ENCODE results near the gene CBX3.
"Not testable (repeated sequence)": the region's sequence is repeated elsewhere in the genome, so short reads cannot be mapped to it uniquely, and the experiment has no call there.

The CBX3 gene

GRCh38 chr7:26201247-26202018 is at the start of gene CBX3:
CBX3 (plus strand) TSS chr7:26201745; CDS start chr7:26202999, 1,254 bp downstream.
- DNase-seq = peak; percentile 92

- DNase-seq = peak; percentile 90
Measured at GRCh38 chr7:26151953-26152781, 49.4 kb upstream of the CBX3 start, which contains the start of gene NFE2L3. NFE2L3 (plus strand) TSS chr7:26152198; CDS start chr7:26152499, 301 bp downstream.

GRCh38 chr7:26152782-26153240 is 48.7 kb upstream of the CBX3 start:
- DNase-seq = peak; percentile 55

GRCh38 chr7:26153241-26153822 is 48.2 kb upstream of the CBX3 start:
- DNase-seq = peak; percentile 7

- peak; percentile 37 for DNase-seq
Measured at GRCh38 chr7:26153823-26154783, 47.4 kb upstream of the CBX3 start.

- no peak for DNase-seq
Measured at GRCh38 chr7:26155531-26156375, 45.8 kb upstream of the CBX3 start.

GRCh38 chr7:26156451-26157420 is 44.8 kb upstream of the CBX3 start:
- DNase-seq = peak; percentile 48

- DNase-seq = no peak
Measured at GRCh38 chr7:26157520-26158105, 43.9 kb upstream of the CBX3 start.

GRCh38 chr7:26159243-26159642 is 42.3 kb upstream of the CBX3 start:
- no peak for DNase-seq

- no peak for DNase-seq
Measured at GRCh38 chr7:26160896-26161295, 40.6 kb upstream of the CBX3 start.

- DNase-seq = no peak
Measured at GRCh38 chr7:26162431-26162830, 39.1 kb upstream of the CBX3 start.

- not testable (repeated sequence) for DNase-seq
Measured at GRCh38 chr7:26163804-26164203, 37.7 kb upstream of the CBX3 start.

GRCh38 chr7:26165950-26166683 is 35.4 kb upstream of the CBX3 start:
- DNase-seq = no peak

- DNase-seq = no peak
Measured at GRCh38 chr7:26166684-26167266, 34.8 kb upstream of the CBX3 start.

GRCh38 chr7:26167303-26167934 is 34.1 kb upstream of the CBX3 start:
- peak; percentile 50 for DNase-seq

- DNase-seq = no peak
Measured at GRCh38 chr7:26168458-26169023, 33.0 kb upstream of the CBX3 start.

- no peak for DNase-seq
Measured at GRCh38 chr7:26169271-26169670, 32.3 kb upstream of the CBX3 start.
